WTC11 (cell line): ENCODE data around the gene RFX3. TPM values are rescaled to one million over a fixed set of nuclear protein-coding genes. Genes with fewer than 3 reads are reported as not detected.

ENCODE experiments used
- ATAC-seq: fragments of 200-7000 bp; cut with Tn5 transposase; 2 replicates; pipeline ENCODE4 v1.10.0; 2021; ENCODE audit warnings: mild to moderate bottlenecking, moderate library complexity
- CTCF ChIA-PET: fragments of 300-600 bp; sonication (Branson Sonifier 250); formaldehyde crosslinking; loops from one replicate; lab custom pipeline; 2021; ENCODE audit warnings: antibody characterized with exemption; lab: Charles Lee
- POLR2A ChIA-PET: fragments of 350-600 bp; sonication (Branson Sonifier 250); formaldehyde crosslinking; loops from one replicate; lab custom pipeline; 2021; ENCODE audit warnings: antibody characterized with exemption; lab: Charles Lee
- DNase-seq: peaks from one replicate; pipeline ENCODE4 v3.0.0; 2021; ENCODE audit warnings: low spot score
- H3K27ac Mint-ChIP-seq: 2 replicates; pipeline ENCODE4 v1.8.0; 2021; ENCODE audit warnings: mixed read lengths
- H3K27me3 Mint-ChIP-seq: 2 replicates; pipeline ENCODE4 v1.8.0; 2021; ENCODE audit warnings: low read depth, mild to moderate bottlenecking, moderate library complexity, mixed read lengths
- H3K36me3 Mint-ChIP-seq: 2 replicates; pipeline ENCODE4 v1.8.0; 2021; ENCODE audit warnings: mixed read lengths
- H3K4me1 Mint-ChIP-seq: 2 replicates; pipeline ENCODE4 v1.8.0; 2022; ENCODE audit warnings: mixed read lengths
- H3K4me3 Mint-ChIP-seq: 2 replicates; pipeline ENCODE4 v1.8.0; 2021; ENCODE audit warnings: mild to moderate bottlenecking, moderate library complexity, mixed read lengths
- H3K9me3 Mint-ChIP-seq: 2 replicates; pipeline ENCODE4 v1.8.0; 2021; ENCODE audit warnings: mixed read lengths
- ATF1 ChIP-seq: sonication (generic); formaldehyde crosslinking; IDR thresholded peaks from 2 replicates; pipeline ENCODE4 v1.8.1; 2023; ENCODE audit warnings: mild to moderate bottlenecking, moderate library complexity, missing genetic modification reagents
- ATF2 ChIP-seq: sonication (generic); formaldehyde crosslinking; IDR thresholded peaks from 2 replicates; pipeline ENCODE4 v1.8.1; 2022; ENCODE audit warnings: low read depth, missing genetic modification reagents, borderline replicate concordance
- ATF6 ChIP-seq: sonication (generic); formaldehyde crosslinking; IDR thresholded peaks from 2 replicates; pipeline ENCODE4 v1.8.1; 2023; ENCODE audit warnings: mild to moderate bottlenecking, missing genetic modification reagents
- HMGA2 ChIP-seq: fragments of 250-450 bp; sonication (Bioruptor Pico); IDR thresholded peaks from 2 replicates; pipeline ENCODE4 v1.4.0; 2021; ENCODE audit warnings: mild to moderate bottlenecking, moderate library complexity
- HMGXB4 ChIP-seq: sonication (generic); formaldehyde crosslinking; IDR thresholded peaks from 2 replicates; pipeline ENCODE4 v1.8.1; 2023; ENCODE audit warnings: mild to moderate bottlenecking, moderate library complexity, missing genetic modification reagents
- IRF2 ChIP-seq: sonication (generic); formaldehyde crosslinking; IDR thresholded peaks from 2 replicates; pipeline ENCODE4 v1.8.0; 2022; ENCODE audit warnings: low read depth, missing genetic modification reagents, borderline replicate concordance
- JUN ChIP-seq: sonication (generic); formaldehyde crosslinking; IDR thresholded peaks from 2 replicates; pipeline ENCODE4 v1.8.0; 2023; ENCODE audit warnings: mild to moderate bottlenecking, missing genetic modification reagents
- KAT7 ChIP-seq: sonication (generic); formaldehyde crosslinking; IDR thresholded peaks from 2 replicates; pipeline ENCODE4 v1.8.1; 2023; ENCODE audit warnings: missing genetic modification reagents, mild to moderate bottlenecking, borderline replicate concordance
- NFYB ChIP-seq: sonication (generic); formaldehyde crosslinking; conservative IDR thresholded peaks from 2 replicates; pipeline ENCODE4 v1.8.0; 2022; ENCODE audit warnings: low read depth, missing genetic modification reagents
- NR2C2 ChIP-seq: sonication (generic); formaldehyde crosslinking; IDR thresholded peaks from 2 replicates; pipeline ENCODE4 v1.8.0; 2022; ENCODE audit warnings: mild to moderate bottlenecking, missing genetic modification reagents
- RELA ChIP-seq: sonication (generic); formaldehyde crosslinking; IDR thresholded peaks from 2 replicates; pipeline ENCODE4 v1.8.1; 2022; ENCODE audit warnings: missing genetic modification reagents, mild to moderate bottlenecking, borderline replicate concordance
- SMAD4 ChIP-seq: sonication (generic); formaldehyde crosslinking; IDR thresholded peaks from 2 replicates; pipeline ENCODE4 v1.8.0; 2022; ENCODE audit warnings: mild to moderate bottlenecking, missing genetic modification reagents
- TCF7 ChIP-seq: sonication (generic); formaldehyde crosslinking; IDR thresholded peaks from 2 replicates; pipeline ENCODE4 v1.8.0; 2022; ENCODE audit warnings: mild to moderate bottlenecking, low read depth, missing genetic modification reagents, moderate library complexity
- TEAD4 ChIP-seq: sonication (generic); formaldehyde crosslinking; IDR thresholded peaks from 2 replicates; pipeline ENCODE4 v1.8.0; 2022; ENCODE audit warnings: mild to moderate bottlenecking, missing genetic modification reagents
- ZMAT4 ChIP-seq: fragments of 250-450 bp; sonication (Bioruptor Pico); IDR thresholded peaks from 2 replicates; pipeline ENCODE4 v1.9.0; 2021; ENCODE audit warnings: mild to moderate bottlenecking
- ZNF232 ChIP-seq: sonication (generic); formaldehyde crosslinking; IDR thresholded peaks from 2 replicates; pipeline ENCODE4 v1.8.0; 2022; ENCODE audit warnings: mild to moderate bottlenecking, missing genetic modification reagents
- ZNF425 ChIP-seq: fragments of 250-450 bp; sonication (Bioruptor Pico); conservative IDR thresholded peaks from 2 replicates; pipeline ENCODE4 v1.9.0; 2021; ENCODE audit warnings: mild to moderate bottlenecking
- total RNA-seq: library from RNA; stranded (reverse); gene quantifications from 3 replicates; pipeline ENCODE4 v1.2.3, GENCODE V29; 2021
- TF ChIP-seq, protein P1 (sequence below): sonication (generic); formaldehyde crosslinking; IDR thresholded peaks from 2 replicates; pipeline ENCODE4 v1.8.1; 2022; ENCODE audit warnings: mild to moderate bottlenecking, moderate library complexity, missing genetic modification reagents
- TF ChIP-seq, protein P2 (sequence below): sonication (generic); formaldehyde crosslinking; IDR thresholded peaks from 2 replicates; pipeline ENCODE4 v1.8.1; 2023; ENCODE audit warnings: mild to moderate bottlenecking, missing genetic modification reagents, moderate library complexity
- TF ChIP-seq, protein P3 (sequence below): fragments of 250-450 bp; sonication (Bioruptor Pico); IDR thresholded peaks from 2 replicates; pipeline ENCODE4 v1.9.0; 2021; ENCODE audit warnings: moderate library complexity, mild to moderate bottlenecking, inconsistent platforms, borderline replicate concordance

RFX3 gene
- total RNA-seq, 1 experiment from 2014 or later, result 13.7 TPM

- Mint-ChIP-seq H3K27me3 (no peaks in the 10 kb centered on the region), H3K4me1 (no peaks in the 10 kb centered on the region), H3K4me3 (no peak overlapping the region), H3K27ac (no peak overlapping the region), H3K36me3 (no peaks in the 10 kb centered on the region), H3K9me3 (no peaks in the 10 kb centered on the region)
- no peak for DNase-seq
- no peak for ATAC-seq
- no peak for TF ChIP-seq HMGXB4 (CRISPR knock-in tag)
- TF ChIP-seq, protein P1, sequence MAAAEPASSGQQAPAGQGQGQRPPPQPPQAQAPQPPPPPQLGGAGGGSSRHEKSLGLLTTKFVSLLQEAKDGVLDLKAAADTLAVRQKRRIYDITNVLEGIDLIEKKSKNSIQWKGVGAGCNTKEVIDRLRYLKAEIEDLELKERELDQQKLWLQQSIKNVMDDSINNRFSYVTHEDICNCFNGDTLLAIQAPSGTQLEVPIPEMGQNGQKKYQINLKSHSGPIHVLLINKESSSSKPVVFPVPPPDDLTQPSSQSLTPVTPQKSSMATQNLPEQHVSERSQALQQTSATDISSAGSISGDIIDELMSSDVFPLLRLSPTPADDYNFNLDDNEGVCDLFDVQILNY (CRISPR knock-in tag), result no peak
- TF ChIP-seq, protein P2, sequence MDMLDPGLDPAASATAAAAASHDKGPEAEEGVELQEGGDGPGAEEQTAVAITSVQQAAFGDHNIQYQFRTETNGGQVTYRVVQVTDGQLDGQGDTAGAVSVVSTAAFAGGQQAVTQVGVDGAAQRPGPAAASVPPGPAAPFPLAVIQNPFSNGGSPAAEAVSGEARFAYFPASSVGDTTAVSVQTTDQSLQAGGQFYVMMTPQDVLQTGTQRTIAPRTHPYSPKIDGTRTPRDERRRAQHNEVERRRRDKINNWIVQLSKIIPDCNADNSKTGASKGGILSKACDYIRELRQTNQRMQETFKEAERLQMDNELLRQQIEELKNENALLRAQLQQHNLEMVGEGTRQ (CRISPR knock-in tag), result no peak
- TF ChIP-seq SMAD4 (CRISPR knock-in tag), result no peak
- no peak for TF ChIP-seq ATF2 (CRISPR knock-in tag)
- no peak for TF ChIP-seq TCF7 (CRISPR knock-in tag)
- no peak for TF ChIP-seq TEAD4
- TF ChIP-seq NR2C2 (CRISPR knock-in tag), result no peak
- TF ChIP-seq NFYB (CRISPR knock-in tag), result no peak
- no peak for TF ChIP-seq HMGA2 (CRISPR knock-in tag)
- no peak for TF ChIP-seq IRF2 (CRISPR knock-in tag)
- TF ChIP-seq JUN (CRISPR knock-in tag), result no peak
- no peak for TF ChIP-seq ZNF425 (CRISPR knock-in tag)
- TF ChIP-seq ZNF232 (CRISPR knock-in tag), result no peak
- TF ChIP-seq, protein P3, sequence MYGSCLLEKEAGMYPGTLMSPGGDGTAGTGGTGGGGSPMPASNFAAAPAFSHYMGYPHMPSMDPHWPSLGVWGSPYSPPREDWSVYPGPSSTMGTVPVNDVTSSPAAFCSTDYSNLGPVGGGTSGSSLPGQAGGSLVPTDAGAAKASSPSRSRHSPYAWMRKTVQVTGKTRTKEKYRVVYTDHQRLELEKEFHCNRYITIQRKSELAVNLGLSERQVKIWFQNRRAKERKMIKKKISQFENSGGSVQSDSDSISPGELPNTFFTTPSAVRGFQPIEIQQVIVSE (CRISPR knock-in tag), result no peak
- POLR2A ChIA-PET, result no interaction called here
- CTCF ChIA-PET, result interaction anchor here (1.2 kb wide), 2 partner anchors 28 to 173 kb away, joined by 4 read pairs; no protein-coding TSS in a partner anchor
Observed at GRCh38 chr9:3413984-3414383, 111.8 kb downstream of the RFX3 start.

- DNase-seq (no peak), ATAC-seq (no peak)
- Mint-ChIP-seq H3K27ac (no peak overlapping the region), H3K9me3 (no peaks in the 10 kb centered on the region), H3K36me3 (no peaks in the 10 kb centered on the region), H3K27me3 (no peaks in the 10 kb centered on the region), H3K4me3 (no peak overlapping the region), H3K4me1 (no peaks in the 10 kb centered on the region)
- CTCF ChIA-PET, result interaction anchor here (1.3 to 3.1 kb wide), 2 partner anchors 31 to 169 kb away, joined by 3 to 12 read pairs; no protein-coding TSS in a partner anchor
- POLR2A ChIA-PET, result no interaction called here
- TF ChIP-seq RELA (CRISPR knock-in tag) (no peak), ZMAT4 (no peak), ATF2 (CRISPR knock-in tag) (no peak), ATF6 (CRISPR knock-in tag) (no peak), ZNF425 (CRISPR knock-in tag) (no peak), IRF2 (CRISPR knock-in tag) (no peak), KAT7 (CRISPR knock-in tag) (no peak), ATF1 (CRISPR knock-in tag) (no peak), TEAD4 (no peak)
Observed at GRCh38 chr9:3410461-3410860, 115.3 kb downstream of the RFX3 start.
